ENCODE measurements around the gene PHLDB3. TPM values are rescaled to one million over a fixed set of nuclear protein-coding genes. Genes with fewer than 3 reads are reported as not detected.

The PHLDB3 gene
- total RNA-seq, 2 donors from 2014 or later = 22.4 to 26.1 TPM

- no peaks in the 10 kb centered on the region for H3K4me1 Mint-ChIP-seq (ENCODE audit: low read depth)
- no peak overlapping the region for H3K27ac Mint-ChIP-seq
- H3K27me3 Mint-ChIP-seq (ENCODE audit: low read depth) = no peaks in the 10 kb centered on the region
- no peak overlapping the region for H3K4me3 Mint-ChIP-seq
- no peak for DNase-seq
- no peak for ATAC-seq (replicated peaks in 1 of 2)
- H3K9me3 Mint-ChIP-seq = no peaks in the 10 kb centered on the region
- no peaks in the 10 kb centered on the region for H3K36me3 Mint-ChIP-seq (ENCODE audit: insufficient read depth in 2 of 2)
Observed at GRCh38 chr19:43485951-43486350, 18.6 kb downstream of the PHLDB3 start.

DNA sequence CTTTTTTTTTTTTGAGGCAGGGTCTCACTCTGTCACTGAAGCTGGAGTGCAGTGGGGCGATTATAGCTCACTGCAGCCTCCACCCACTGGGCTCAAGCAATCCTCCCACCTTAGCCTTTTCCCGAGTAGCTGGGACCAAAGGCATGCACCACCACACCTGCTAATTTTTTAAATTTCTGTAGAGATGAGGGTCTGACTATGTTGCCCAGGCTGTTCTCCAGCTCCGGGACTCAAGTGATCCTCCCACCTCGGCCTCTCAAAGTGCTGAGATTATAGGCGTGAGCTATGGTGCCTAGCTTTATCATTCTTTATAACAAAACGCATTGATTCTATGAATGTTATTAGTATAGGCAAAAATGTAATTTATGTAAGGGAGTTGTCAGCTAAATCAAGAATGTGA, 21.3 kb downstream of the PHLDB3 start:
- H3K36me3 Mint-ChIP-seq (ENCODE audit: insufficient read depth in 2 of 2) = peaks cover 0 to 4% of the 10 kb centered on the region in 2 donors
- H3K4me3 Mint-ChIP-seq = no peak overlapping the region
- ATAC-seq (replicated peaks in 1 of 2) = no peak
- no peaks in the 10 kb centered on the region for H3K9me3 Mint-ChIP-seq
- no peaks in the 10 kb centered on the region for H3K27me3 Mint-ChIP-seq (ENCODE audit: low read depth)
- no peak for DNase-seq
- no peak overlapping the region for H3K27ac Mint-ChIP-seq
- H3K4me1 Mint-ChIP-seq (ENCODE audit: low read depth) = no peaks in the 10 kb centered on the region

- no peak for ATAC-seq (replicated peaks in 1 of 2)
Observed at GRCh38 chr19:43482193-43482592, 22.4 kb downstream of the PHLDB3 start.

DNA sequence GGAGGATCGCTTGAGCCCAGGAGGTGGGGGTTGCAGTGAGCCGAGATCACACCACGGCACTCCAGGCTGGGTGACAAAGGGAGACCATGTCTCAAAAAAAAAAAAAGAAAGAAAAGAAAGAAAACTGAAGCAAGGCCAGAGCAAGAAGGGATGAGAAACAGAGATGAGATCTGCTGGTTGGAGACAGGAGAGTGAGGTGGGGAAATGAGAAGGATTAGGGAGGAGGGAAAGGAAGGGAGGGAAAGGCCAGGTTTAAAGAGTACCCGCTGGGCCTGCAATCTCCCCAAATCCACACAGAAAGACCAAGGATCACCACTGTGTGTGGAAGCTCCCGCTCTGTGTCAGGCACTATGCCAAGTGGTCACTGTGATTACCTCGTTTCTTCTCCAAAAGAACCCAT, 22.8 kb downstream of the PHLDB3 start:
- H3K4me1 Mint-ChIP-seq (ENCODE audit: low read depth) = no peaks in the 10 kb centered on the region
- H3K27ac Mint-ChIP-seq = no peak overlapping the region
- no peaks in the 10 kb centered on the region for H3K27me3 Mint-ChIP-seq (ENCODE audit: low read depth)
- ATAC-seq (replicated peaks in 1 of 2) (no peak), DNase-seq (no peak)
- peaks cover 0 to 4% of the 10 kb centered on the region in 2 donors for H3K36me3 Mint-ChIP-seq (ENCODE audit: insufficient read depth in 2 of 2)
- H3K9me3 Mint-ChIP-seq = no peaks in the 10 kb centered on the region
- H3K4me3 Mint-ChIP-seq = no peak overlapping the region

More at GRCh38 chr19:43482193-43482592, 22.4 kb downstream of the PHLDB3 start:
- no peaks in the 10 kb centered on the region for H3K27me3 Mint-ChIP-seq (ENCODE audit: low read depth)
- no peak overlapping the region for H3K4me3 Mint-ChIP-seq
- H3K36me3 Mint-ChIP-seq (ENCODE audit: insufficient read depth in 2 of 2) = peaks cover 0 to 4% of the 10 kb centered on the region in 2 donors
- no peaks in the 10 kb centered on the region for H3K9me3 Mint-ChIP-seq
- H3K4me1 Mint-ChIP-seq (ENCODE audit: low read depth) = no peaks in the 10 kb centered on the region
- DNase-seq = no peak
- H3K27ac Mint-ChIP-seq = no peak overlapping the region

- Mint-ChIP-seq H3K4me3 (no peak overlapping the region), H3K4me1 (ENCODE audit: low read depth) (peaks cover 7% of the 10 kb centered on the region), H3K9me3 (no peaks in the 10 kb centered on the region), H3K36me3 (ENCODE audit: insufficient read depth in 2 of 2) (peaks cover 0 to 4% of the 10 kb centered on the region in 2 donors), H3K27ac (no peak overlapping the region), H3K27me3 (ENCODE audit: low read depth) (no peaks in the 10 kb centered on the region)
- ATAC-seq (replicated peaks in 1 of 2) (no peak), DNase-seq (no peak)
Observed at GRCh38 chr19:43480574-43480973, 24.0 kb downstream of the PHLDB3 start.

DNA sequence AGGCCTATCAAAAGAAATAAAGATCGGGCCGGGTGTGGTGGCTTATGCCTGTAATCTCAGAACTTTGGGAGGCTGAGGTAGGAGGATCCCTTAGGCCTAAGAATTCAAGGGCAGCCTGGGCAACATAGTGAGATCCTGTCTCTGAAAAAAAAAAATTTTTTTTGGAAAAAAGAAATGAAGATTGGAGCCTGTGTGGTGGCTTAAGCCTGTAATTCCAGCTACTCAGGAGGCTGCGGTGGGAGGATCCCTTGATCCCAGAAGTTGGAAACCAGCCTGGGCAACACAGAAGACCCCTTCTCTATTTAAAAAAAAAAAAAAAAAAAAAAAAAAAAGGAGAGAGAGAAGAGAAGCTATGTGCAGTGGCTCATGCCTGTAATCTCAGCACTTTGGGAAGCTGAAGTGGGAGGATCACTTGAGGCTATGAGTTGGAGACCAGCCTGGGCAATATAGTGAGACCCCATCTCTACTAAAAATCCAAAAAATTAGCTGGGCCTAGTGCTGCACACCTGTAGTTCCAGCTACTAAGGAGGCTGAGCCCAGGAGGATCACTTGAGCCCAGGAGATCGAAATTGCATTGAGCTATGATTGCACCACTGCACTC, 24.5 kb downstream of the PHLDB3 start:
- DNase-seq = no peak
- ATAC-seq (replicated peaks in 1 of 2) = no peak
- H3K9me3 Mint-ChIP-seq = peaks cover 0 to 1% of the 10 kb centered on the region in 2 donors
- no peak overlapping the region for H3K27ac Mint-ChIP-seq
- H3K36me3 Mint-ChIP-seq (ENCODE audit: insufficient read depth in 2 of 2) = peaks cover 0 to 8% of the 10 kb centered on the region in 2 donors
- H3K27me3 Mint-ChIP-seq (ENCODE audit: low read depth) = no peaks in the 10 kb centered on the region
- H3K4me1 Mint-ChIP-seq (ENCODE audit: low read depth) = peaks cover 13% of the 10 kb centered on the region
- H3K4me3 Mint-ChIP-seq = no peak overlapping the region

- Mint-ChIP-seq H3K9me3 (peaks cover 0 to 1% of the 10 kb centered on the region in 2 donors), H3K27me3 (ENCODE audit: low read depth) (no peaks in the 10 kb centered on the region), H3K36me3 (ENCODE audit: insufficient read depth in 2 of 2) (peaks cover 0 to 8% of the 10 kb centered on the region in 2 donors), H3K4me3 (no peak overlapping the region), H3K27ac (no peak overlapping the region), H3K4me1 (ENCODE audit: low read depth) (peaks cover 17% of the 10 kb centered on the region)
- ATAC-seq (replicated peaks in 1 of 2) (no peak), DNase-seq (no peak)
Observed at GRCh38 chr19:43479226-43479625, 25.3 kb downstream of the PHLDB3 start.

DNA sequence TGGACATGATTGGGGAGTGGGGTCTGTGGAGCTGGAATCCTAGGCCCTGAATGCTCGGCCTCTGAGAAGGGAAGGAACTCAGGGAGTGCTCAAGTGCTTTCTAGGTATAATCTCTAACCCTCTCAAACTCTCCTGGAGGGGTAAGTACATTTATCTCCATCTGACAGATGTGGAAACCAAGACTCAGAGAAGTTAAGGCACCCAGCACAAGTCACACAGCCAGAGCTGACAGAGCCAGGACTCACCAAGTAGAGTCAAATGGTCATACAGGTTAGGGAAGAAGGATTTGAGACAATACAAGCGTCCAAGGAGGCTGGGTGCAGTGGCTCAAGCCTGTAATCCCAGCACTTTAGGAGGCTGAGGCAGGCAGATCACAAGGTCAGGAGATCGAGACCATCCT, 26.2 kb downstream of the PHLDB3 start:
- H3K4me3 Mint-ChIP-seq = no peak overlapping the region
- H3K36me3 Mint-ChIP-seq (ENCODE audit: insufficient read depth in 2 of 2) = peaks cover 0 to 10% of the 10 kb centered on the region in 2 donors
- DNase-seq (no peak), ATAC-seq (replicated peaks in 1 of 2) (no peak)
- peaks cover 24% of the 10 kb centered on the region for H3K4me1 Mint-ChIP-seq (ENCODE audit: low read depth)
- no peak overlapping the region for H3K27ac Mint-ChIP-seq
- peaks cover 0 to 1% of the 10 kb centered on the region in 2 donors for H3K9me3 Mint-ChIP-seq
- no peaks in the 10 kb centered on the region for H3K27me3 Mint-ChIP-seq (ENCODE audit: low read depth)

DNA sequence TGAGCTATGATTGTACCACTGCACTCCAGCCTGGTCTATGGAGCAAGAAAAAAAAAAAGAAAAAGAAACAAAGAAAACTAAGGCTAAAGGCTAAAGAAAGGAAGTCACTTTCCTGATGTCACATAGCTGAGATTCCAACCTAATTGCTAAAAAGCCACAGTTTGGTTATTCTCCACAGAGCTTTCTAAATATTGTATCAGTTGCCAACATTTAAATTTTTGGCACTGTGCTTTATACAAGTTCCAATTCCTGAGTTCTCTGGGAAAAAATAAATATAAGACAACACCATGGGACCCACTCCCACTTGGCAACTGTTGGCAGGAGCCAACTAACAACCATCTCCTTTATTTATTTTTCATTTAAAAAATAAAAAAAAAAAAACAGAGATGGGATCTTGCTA, 27.9 kb downstream of the PHLDB3 start:
- Mint-ChIP-seq H3K36me3 (ENCODE audit: insufficient read depth in 2 of 2) (peaks cover 0 to 10% of the 10 kb centered on the region in 2 donors), H3K27me3 (ENCODE audit: low read depth) (no peaks in the 10 kb centered on the region), H3K4me3 (no peak overlapping the region), H3K4me1 (ENCODE audit: low read depth) (peaks cover 25% of the 10 kb centered on the region), H3K27ac (no peak overlapping the region), H3K9me3 (peaks cover 0 to 1% of the 10 kb centered on the region in 2 donors)
- DNase-seq (no peak), ATAC-seq (replicated peaks in 1 of 2) (no peak)

GRCh38 chr19:43474986-43475705, 29.4 kb downstream of the PHLDB3 start:
- DNase-seq = peak; percentile 93 to 98
- Mint-ChIP-seq H3K27me3 (ENCODE audit: low read depth) (no peaks in the 10 kb centered on the region), H3K36me3 (ENCODE audit: insufficient read depth in 2 of 2) (peaks cover 0 to 10% of the 10 kb centered on the region in 2 donors), H3K9me3 (peaks cover 0 to 1% of the 10 kb centered on the region in 2 donors), H3K27ac (peak overlapping the region; percentile 76), H3K4me1 (ENCODE audit: low read depth) (peaks cover 40% of the 10 kb centered on the region), H3K4me3 (peak overlapping the region; percentile 83 to 84)
- peak; percentile 83 to 91 for ATAC-seq (replicated peaks in 1 of 2)

DNA sequence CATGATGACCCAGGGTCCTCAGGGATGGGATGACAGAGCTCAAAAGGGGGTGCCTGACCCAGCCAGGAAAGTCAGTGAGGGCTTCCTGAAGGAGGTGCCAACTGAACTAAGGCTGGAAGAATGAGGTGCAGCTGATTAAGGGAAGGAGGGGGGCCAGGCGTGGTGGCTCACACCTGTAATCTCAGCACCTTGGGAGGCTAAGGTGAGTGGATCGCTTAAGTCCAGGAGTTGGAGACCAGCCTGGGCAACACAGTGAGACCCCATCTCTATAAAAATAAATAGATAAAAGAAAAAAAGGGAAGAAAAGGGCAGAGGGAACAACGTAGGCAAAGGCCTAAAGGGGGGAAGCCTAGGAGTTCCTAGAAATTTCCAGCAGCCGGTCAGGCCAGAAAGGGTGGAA, 30.1 kb downstream of the PHLDB3 start:
- H3K4me3 Mint-ChIP-seq = peak overlapping the region; percentile 83 to 84

GRCh38 chr19:43471091-43471490, 33.5 kb downstream of the PHLDB3 start:
- peaks cover 0 to 1% of the 10 kb centered on the region in 2 donors for H3K9me3 Mint-ChIP-seq
- H3K36me3 Mint-ChIP-seq (ENCODE audit: insufficient read depth in 2 of 2) = peaks cover 0 to 6% of the 10 kb centered on the region in 2 donors
- ATAC-seq (replicated peaks in 1 of 2) (no peak), DNase-seq (no peak)
- no peak overlapping the region for H3K27ac Mint-ChIP-seq
- H3K4me1 Mint-ChIP-seq (ENCODE audit: low read depth) = peaks cover 71% of the 10 kb centered on the region
- no peaks in the 10 kb centered on the region for H3K27me3 Mint-ChIP-seq (ENCODE audit: low read depth)
- H3K4me3 Mint-ChIP-seq = no peak overlapping the region

More for the DNA sequence above, 30.1 kb downstream of the PHLDB3 start:
- peaks cover 0 to 1% of the 10 kb centered on the region in 2 donors for H3K9me3 Mint-ChIP-seq
- H3K27ac Mint-ChIP-seq = no peak overlapping the region
- H3K4me1 Mint-ChIP-seq (ENCODE audit: low read depth) = peaks cover 46% of the 10 kb centered on the region
- H3K27me3 Mint-ChIP-seq (ENCODE audit: low read depth) = no peaks in the 10 kb centered on the region
- DNase-seq (no peak), ATAC-seq (replicated peaks in 1 of 2) (no peak)
- peaks cover 0 to 10% of the 10 kb centered on the region in 2 donors for H3K36me3 Mint-ChIP-seq (ENCODE audit: insufficient read depth in 2 of 2)

DNA sequence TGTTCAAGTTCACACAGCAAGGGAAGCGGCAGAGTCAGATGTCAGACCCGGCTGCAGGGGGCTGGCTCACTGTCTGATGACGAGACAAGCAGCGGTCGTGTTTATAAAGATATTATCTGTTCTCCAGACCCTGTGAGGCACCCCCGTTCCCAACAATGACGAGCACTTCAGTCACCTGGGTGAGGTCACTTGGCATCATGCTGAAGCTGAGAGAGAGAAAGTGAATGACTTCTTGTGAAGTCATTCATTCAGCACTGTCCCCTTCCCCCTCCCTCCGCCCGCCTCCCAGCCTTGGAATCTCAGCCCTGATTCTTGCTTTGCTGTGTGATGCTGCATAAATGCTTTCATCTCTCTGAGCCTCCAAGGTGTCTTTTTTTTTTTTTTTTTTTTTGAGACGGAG, 34.3 kb downstream of the PHLDB3 start:
- peak overlapping the region; percentile 27 to 50 for H3K4me3 Mint-ChIP-seq
- H3K4me1 Mint-ChIP-seq (ENCODE audit: low read depth) = peaks cover 69% of the 10 kb centered on the region
- no peaks in the 10 kb centered on the region for H3K9me3 Mint-ChIP-seq
- no peak overlapping the region for H3K27ac Mint-ChIP-seq
- ATAC-seq (replicated peaks in 1 of 2) (peak; percentile 77 to 81), DNase-seq (peak; percentile 53 to 63)
- no peaks in the 10 kb centered on the region for H3K27me3 Mint-ChIP-seq (ENCODE audit: low read depth)
- peaks cover 0 to 3% of the 10 kb centered on the region in 2 donors for H3K36me3 Mint-ChIP-seq (ENCODE audit: insufficient read depth in 2 of 2)

Data from activated T-cell treated with anti-CD3 and anti-CD28 coated beads, Interleukin-2, amount 50 U/mL, for 72 hours (primary cell).